Measurements from ENCODE around the gene HSD3B7.
"Not testable (repeated sequence)": the region's sequence is repeated elsewhere in the genome, so short reads cannot be mapped to it uniquely, and the experiment has no call there.

Gene HSD3B7

DNA sequence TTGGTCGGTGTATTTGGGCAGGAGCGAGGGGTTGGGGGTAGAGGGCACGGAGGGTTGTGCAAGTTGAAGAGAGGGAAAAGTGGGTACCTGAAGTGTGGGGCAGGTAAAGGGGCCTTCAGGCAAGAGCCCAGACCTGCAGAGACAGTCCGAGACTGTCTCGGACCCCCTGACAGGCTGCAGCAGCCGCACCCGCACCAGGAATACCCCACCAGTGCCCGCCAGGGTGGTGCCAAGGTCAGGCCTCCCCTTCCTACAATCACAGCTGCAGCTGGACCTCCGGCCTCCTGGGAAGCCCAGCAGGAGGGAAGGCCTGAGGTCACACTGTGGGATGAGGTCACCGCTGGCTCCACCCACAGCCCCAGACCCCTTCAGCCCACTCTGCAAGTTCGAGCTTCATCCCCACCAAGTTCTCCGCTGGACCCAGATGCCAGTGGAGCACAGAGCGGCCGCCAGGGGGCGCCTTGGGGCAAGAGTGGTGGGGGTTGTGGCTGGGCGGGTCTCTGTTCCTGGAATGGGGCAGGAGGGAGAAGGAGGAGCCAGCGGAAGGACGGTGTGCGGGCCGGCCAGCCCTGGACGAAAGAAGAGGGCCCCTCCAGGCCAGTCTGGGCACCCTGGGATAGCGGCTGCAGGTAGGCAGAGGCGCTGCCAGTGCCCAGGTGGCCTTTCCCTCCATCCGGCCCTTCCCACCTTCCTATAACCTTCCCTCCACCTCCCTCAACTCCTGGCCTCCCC, at the start of gene HSD3B7:
Gene HSD3B7 (plus strand): TSS at position 539 of the 732 bp plus-strand sequence. CDS start 452 bp downstream, outside the sequence.
- no peak for DNase-seq (ENCODE audit: low read depth)
- H3K4me3 ChIP-seq (ENCODE audit: low read length) = peak within 1 kb of the TSS; percentile 47
- TF ChIP-seq, protein P1, sequence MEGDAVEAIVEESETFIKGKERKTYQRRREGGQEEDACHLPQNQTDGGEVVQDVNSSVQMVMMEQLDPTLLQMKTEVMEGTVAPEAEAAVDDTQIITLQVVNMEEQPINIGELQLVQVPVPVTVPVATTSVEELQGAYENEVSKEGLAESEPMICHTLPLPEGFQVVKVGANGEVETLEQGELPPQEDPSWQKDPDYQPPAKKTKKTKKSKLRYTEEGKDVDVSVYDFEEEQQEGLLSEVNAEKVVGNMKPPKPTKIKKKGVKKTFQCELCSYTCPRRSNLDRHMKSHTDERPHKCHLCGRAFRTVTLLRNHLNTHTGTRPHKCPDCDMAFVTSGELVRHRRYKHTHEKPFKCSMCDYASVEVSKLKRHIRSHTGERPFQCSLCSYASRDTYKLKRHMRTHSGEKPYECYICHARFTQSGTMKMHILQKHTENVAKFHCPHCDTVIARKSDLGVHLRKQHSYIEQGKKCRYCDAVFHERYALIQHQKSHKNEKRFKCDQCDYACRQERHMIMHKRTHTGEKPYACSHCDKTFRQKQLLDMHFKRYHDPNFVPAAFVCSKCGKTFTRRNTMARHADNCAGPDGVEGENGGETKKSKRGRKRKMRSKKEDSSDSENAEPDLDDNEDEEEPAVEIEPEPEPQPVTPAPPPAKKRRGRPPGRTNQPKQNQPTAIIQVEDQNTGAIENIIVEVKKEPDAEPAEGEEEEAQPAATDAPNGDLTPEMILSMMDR (conservative IDR thresholded peaks at IDR 0.05; ENCODE audit: low read depth, low read length) = peak; percentile 94

DNA sequence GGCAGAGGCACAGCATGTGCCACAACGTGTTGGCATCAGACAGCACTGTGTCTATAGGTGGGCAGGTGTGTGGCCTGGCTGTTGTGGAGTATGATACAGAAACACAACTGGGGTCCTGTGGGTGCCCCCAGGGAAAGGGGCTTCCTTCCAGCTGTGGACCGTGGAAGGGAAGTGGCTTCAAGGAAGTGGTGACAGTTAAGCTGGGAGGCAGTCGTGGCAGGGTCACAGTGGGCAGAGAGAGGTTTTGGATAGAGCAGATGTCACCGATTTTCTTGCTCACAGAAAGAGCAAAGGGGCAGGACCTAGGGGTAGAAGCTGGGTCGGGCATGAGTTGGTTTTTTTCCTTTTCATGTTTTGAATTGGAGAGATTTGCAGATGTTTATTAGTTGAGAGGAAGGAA, 47.3 kb upstream of the HSD3B7 start:
- H3K4me3 ChIP-seq (ENCODE audit: low read length) = no peak overlapping the region
- TF ChIP-seq, protein P1 (conservative IDR thresholded peaks at IDR 0.05; ENCODE audit: low read depth, low read length) = no peak
- DNase-seq (ENCODE audit: low read depth) = no peak

DNA sequence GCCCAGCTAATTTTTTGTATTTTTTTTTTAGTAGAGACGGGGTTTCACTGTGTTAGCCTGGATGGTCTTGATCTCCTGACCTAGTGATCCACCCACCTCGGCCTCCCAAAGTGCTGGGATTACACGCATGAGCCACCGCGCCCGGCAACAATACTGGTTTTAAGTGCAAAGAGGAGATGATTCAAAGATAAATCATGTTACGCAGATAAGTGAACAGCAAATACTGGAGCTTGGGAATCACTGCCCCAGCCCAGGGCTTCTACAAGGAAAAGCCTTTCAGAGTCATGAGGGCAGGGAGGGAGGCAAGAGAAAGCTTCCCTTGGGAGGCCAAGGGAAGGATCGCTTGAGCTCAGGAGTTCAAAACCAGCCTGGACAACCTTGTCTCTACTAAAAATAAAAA, 45.4 kb upstream of the HSD3B7 start:
- DNase-seq (ENCODE audit: low read depth) = not testable (repeated sequence)

DNA sequence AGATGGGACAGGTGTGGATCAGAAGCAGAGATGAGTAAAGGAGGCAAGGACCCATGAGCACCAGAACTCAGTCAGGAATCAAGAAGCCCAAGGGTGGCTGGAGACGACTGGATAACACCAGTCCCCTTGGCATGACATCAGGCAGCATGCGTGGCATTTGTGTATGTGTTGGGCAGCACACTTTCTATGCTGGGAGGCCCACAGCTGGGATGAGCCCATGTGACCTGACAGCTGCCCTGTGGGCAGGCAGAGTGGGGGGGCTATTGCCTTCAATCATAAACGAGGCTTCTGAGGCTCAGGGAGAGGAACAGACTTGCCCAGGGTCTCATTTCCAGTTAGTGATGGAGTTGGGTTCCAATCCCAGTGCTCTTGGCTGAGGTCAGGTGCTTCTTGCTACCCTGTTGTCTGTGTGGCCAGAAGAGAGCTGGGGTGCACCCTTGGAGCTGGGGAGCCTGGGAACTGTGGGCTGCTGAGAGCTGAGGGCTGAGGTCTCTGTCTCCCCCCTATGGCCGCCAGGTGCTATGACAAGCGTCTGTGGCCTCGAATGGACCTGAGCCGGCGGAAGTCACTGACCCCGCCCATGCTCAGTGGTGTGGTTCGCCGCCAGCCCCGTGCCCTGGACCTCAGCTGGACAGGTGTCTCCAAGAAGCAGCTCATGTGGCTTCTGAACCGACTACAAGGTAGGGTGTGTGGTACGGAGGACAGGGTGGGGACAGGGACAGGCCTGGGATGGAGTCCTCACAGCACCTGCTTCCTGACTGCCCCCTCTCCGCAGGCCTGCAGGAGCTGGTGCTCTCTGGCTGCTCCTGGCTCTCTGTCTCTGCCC, 43.2 kb upstream of the HSD3B7 start:
- DNase-seq (ENCODE audit: low read depth) = no peak
- no peak overlapping the region for H3K4me3 ChIP-seq (ENCODE audit: low read length)
- TF ChIP-seq, protein P1 (conservative IDR thresholded peaks at IDR 0.05; ENCODE audit: low read depth, low read length) = peak; percentile 94

More for the DNA sequence above, 45.4 kb upstream of the HSD3B7 start:
- not testable (repeated sequence) for H3K4me3 ChIP-seq (ENCODE audit: low read length)

DNA sequence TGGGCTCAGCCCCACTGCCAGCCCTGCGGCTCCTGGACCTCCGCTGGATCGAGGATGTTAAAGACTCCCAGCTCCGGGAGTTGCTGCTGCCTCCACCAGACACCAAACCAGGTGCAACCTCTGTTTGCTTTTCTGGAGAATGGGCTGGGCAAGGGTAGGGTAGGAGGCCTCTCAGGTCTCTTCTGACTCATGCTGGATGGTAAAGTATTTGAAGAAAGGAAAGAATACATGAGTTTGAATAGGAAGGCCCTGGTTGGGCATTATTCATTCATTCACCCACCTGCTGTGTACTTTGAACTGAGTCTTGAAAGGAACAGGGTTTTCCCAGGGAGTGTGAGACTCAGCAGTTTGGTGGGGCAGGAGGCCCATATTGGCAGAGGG, 42.6 kb upstream of the HSD3B7 start:
- no peak for DNase-seq (ENCODE audit: low read depth)
- TF ChIP-seq, protein P1 (conservative IDR thresholded peaks at IDR 0.05; ENCODE audit: low read depth, low read length) = no peak
- no peak overlapping the region for H3K4me3 ChIP-seq (ENCODE audit: low read length)

DNA sequence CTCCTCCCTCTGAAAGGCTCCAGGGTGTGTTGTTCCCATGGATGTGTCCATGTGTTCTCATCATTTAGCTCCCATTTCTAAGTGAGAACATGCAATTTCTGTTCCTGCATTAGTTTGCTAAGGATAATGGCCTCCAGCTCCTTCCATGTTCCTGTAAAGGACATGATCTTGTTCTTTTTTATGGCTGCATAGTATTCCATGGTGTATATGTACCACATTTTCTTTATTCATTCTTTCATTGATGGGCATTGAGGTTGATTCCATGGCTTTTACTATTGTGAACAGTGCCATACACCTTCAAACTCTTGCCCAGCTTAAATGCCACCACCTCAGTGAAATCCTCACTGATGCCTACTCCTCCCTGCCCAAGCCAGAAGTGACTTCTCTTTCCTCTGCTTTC, 40.7 kb upstream of the HSD3B7 start:
- DNase-seq (ENCODE audit: low read depth) = no peak
- TF ChIP-seq, protein P1 (conservative IDR thresholded peaks at IDR 0.05; ENCODE audit: low read depth, low read length) = no peak
- H3K4me3 ChIP-seq (ENCODE audit: low read length) = no peak overlapping the region

DNA sequence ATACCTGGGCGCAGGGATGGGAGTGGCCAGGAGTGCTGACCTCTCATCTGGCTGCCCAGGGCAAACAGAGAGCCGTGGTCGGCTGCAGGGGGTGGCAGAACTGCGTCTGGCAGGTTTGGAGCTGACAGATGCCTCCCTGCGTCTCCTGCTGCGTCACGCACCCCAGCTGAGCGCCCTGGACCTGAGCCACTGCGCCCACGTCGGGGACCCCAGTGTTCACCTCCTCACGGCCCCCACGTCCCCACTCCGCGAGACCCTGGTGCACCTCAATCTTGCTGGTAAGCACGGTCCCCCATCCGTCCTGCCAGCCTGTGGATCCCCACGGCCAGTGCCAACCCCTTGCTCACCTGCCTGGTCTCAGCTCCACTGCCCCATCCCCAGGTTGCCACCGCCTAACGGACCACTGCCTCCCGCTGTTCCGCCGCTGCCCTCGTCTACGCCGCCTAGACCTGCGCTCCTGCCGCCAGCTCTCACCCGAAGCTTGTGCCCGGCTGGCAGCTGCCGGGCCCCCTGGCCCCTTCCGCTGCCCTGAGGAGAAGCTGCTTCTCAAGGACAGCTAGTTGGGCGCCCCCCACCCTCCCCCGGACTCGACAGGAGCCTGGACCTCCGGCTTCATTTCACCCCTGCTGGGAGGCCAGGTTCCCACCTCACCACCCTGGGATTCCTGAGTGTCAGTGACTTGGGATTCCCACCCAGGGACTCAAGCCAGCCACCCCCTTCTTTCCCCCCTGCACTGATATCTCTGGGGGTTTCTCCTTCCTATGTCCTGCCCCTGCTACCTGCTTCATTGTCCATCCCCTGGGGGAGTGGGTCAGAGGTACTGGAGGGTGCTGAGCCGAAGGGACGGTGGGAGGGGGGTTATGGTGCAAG, 38.1 kb upstream of the HSD3B7 start:
- no peak for DNase-seq (ENCODE audit: low read depth)
- TF ChIP-seq, protein P1 (conservative IDR thresholded peaks at IDR 0.05; ENCODE audit: low read depth, low read length) = no peak
- no peak overlapping the region for H3K4me3 ChIP-seq (ENCODE audit: low read length)
